Sigmoid colon (tissue), 7 donors: ENCODE measurements around the gene PLA2G4F. TPM values are rescaled to one million over a fixed set of nuclear protein-coding genes. Genes with fewer than 3 reads are reported as not detected.

ENCODE experiments used
- DNase-seq: peaks from one replicate; pipeline ENCODE4 v3.0.0-alpha.2; 2019
- H3K27ac ChIP-seq, 4 donors: fragments of 200-600 bp; sonication (generic); one replicate each; pipeline ENCODE4 v1.5.1; 2016 to 2019; ENCODE audit warnings: mild to moderate bottlenecking in 1 of 4
- H3K27me3 ChIP-seq, 3 donors: fragments of 200-600 bp; sonication (generic); one replicate each; pipeline ENCODE4 v1.5.1; 2019; ENCODE audit warnings: mild to moderate bottlenecking in 1 of 3
- H3K36me3 ChIP-seq, 4 donors: fragments of 200-600 bp; sonication (generic); one replicate each; pipeline ENCODE4 v1.5.1; 2016 to 2019
- H3K4me1 ChIP-seq, 4 donors: fragments of 200-600 bp; sonication (generic); one replicate each; pipeline ENCODE4 v1.5.1; 2017 to 2019
- H3K4me3 ChIP-seq, 4 donors: fragments of 200-600 bp; sonication (generic); one replicate each; pipeline ENCODE4 v1.5.1; 2017 to 2019; ENCODE audit warnings: mild to moderate bottlenecking in 2 of 4, moderate library complexity in 1 of 4
- H3K9me3 ChIP-seq, 4 donors: fragments of 200-600 bp in 3 of 4; sonication (generic) in 3 of 4; one replicate each; pipeline versions ENCODE4 v1.5.1 to v1.6.1; 2013 to 2019
- EP300 ChIP-seq, 4 donors: sonication (generic); formaldehyde crosslinking; IDR thresholded peaks; one replicate each; pipeline ENCODE4 v1.6.1; 2017; ENCODE audit warnings: antibody characterized with exemption in 4 of 4
- POLR2A ChIP-seq, 2 donors: fragments of 450-650 bp; IDR thresholded peaks; one replicate each; pipeline ENCODE4 v1.6.1; 2016; ENCODE audit warnings: antibody characterized with exemption in 2 of 2, mild to moderate bottlenecking in 2 of 2, moderate library complexity in 2 of 2
- POLR2AphosphoS5 ChIP-seq, 4 donors: sonication (generic); formaldehyde crosslinking; IDR thresholded peaks; one replicate each; pipeline ENCODE4 v1.6.1; 2017; ENCODE audit warnings: antibody characterized with exemption in 4 of 4
- WGBS, 2 donors: extraction: QIAGEN DNeasy Blood & Tissue Kit; methylation state at CpG; one replicate each; pipeline ENCODE4 v1.1.7; 2013; 5-methylcytosine and 5-hydroxymethylcytosine counted together
- intact Hi-C: fragments of 100-400 bp; cut with DNase I; formaldehyde crosslinking; loops from one replicate; pipeline ENCODE4 v1.15.1; 2023
- polyA plus RNA-seq, 3 donors: library from polyadenylated mRNA; stranded (reverse); fragments of 200-250 nt; gene quantifications; one replicate each; pipeline ENCODE4 v1.2.3, GENCODE V29; 2013
- total RNA-seq, 4 donors: library from RNA; depleted of rRNA; stranded (reverse); fragments of >200 nt; gene quantifications; one replicate each; pipeline ENCODE4 v1.1.0, GENCODE V29; 2016
- TF ChIP-seq, protein P1 (sequence below), 4 experiments: fragments of 450-650 bp in 3 of 4; fragments of 200-600 bp in 1 of 4; IDR thresholded peaks; one replicate each; pipeline ENCODE4 v1.5.1; 2016 to 2019; ENCODE audit warnings: antibody characterized with exemption in 4 of 4, mild to moderate bottlenecking in 3 of 4, moderate library complexity in 2 of 4
- donor health status: healthy with polysubstance abuse.
- donor health status: Bipolar disorder and iron deficiency.
- donor health status: healthy.

Gene PLA2G4F
- total and polyA plus RNA-seq, 7 donors, result under 0.01 to 28.8 (median 7.2) TPM; not detected in 2

DNA sequence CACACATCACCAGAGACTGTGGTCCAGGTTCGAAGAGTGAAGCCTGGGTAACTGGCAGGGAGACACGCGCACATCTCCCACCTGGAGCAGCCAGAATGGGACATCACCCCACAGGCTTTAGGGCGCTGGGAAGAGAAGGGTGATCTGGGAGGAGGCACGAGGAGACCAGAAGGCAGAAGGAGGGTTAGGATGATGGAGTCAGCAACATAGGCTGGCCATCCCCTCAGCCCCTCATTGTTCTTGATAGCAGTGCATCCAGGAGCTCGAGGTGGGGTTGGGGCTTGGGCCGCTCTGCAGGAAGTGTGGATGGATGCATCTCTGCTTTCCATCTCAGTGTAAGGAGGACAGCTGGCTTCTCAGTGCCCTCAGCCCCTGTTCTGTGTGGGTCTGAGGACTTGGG, 15.2 kb downstream of the PLA2G4F start:
- intact Hi-C loops, result no loop called here
- Histone ChIP-seq H3K27ac (no peak overlapping the region), H3K4me3 (no peak overlapping the region), H3K9me3 (no peaks in the 10 kb centered on the region), H3K27me3 (no peaks in the 10 kb centered on the region), H3K4me1 (no peaks in the 10 kb centered on the region), H3K36me3 (no peaks in the 10 kb centered on the region)
- WGBS, 2 donors, result 92 to 95% methylated on average over 7 of the region's 7 CpGs
- TF ChIP-seq EP300 (IDR thresholded peaks at IDR 0.05), result no peak
- TF ChIP-seq, protein P1, sequence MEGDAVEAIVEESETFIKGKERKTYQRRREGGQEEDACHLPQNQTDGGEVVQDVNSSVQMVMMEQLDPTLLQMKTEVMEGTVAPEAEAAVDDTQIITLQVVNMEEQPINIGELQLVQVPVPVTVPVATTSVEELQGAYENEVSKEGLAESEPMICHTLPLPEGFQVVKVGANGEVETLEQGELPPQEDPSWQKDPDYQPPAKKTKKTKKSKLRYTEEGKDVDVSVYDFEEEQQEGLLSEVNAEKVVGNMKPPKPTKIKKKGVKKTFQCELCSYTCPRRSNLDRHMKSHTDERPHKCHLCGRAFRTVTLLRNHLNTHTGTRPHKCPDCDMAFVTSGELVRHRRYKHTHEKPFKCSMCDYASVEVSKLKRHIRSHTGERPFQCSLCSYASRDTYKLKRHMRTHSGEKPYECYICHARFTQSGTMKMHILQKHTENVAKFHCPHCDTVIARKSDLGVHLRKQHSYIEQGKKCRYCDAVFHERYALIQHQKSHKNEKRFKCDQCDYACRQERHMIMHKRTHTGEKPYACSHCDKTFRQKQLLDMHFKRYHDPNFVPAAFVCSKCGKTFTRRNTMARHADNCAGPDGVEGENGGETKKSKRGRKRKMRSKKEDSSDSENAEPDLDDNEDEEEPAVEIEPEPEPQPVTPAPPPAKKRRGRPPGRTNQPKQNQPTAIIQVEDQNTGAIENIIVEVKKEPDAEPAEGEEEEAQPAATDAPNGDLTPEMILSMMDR (IDR thresholded peaks at IDR 0.05), result no peak
- no peak for TF ChIP-seq POLR2A (IDR thresholded peaks at IDR 0.05)
- TF ChIP-seq POLR2AphosphoS5 (IDR thresholded peaks at IDR 0.05), result no peak
- DNase-seq, result peak; percentile 57

DNA sequence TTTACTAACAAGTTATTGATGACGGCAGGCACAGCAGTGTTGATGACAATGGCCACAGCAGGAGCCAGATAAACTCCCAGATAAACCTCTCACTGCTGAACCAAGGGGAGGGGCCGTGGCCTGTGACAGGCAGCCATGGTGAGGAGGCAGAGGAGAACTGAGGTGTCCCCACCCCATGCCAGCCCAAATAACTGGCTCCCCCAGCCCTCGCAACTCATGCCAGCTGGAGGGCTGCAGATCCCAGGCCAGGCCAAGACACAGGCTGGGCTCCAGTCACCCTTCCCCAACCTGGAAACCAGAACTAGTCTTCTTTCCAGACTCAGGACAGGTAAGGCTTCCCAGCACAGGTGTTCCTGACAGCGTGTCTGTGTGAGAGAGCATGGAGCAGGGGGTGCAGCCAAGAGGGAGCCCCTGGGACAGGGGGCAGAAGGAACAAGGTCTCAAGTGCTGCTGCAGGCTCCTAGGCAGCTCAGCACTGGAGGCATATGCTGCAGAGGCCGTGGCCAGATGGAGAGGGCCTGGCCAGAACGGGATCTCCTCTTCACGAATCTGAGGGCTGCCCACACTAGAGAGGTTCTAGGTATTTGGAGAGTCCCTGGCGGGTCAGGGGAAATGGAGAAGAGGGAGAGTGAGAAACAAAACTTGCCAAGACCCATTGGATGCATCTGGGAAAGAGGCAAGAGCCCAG, 15.9 kb downstream of the PLA2G4F start:
- intact Hi-C loops, result no loop called here
- 89 to 90% methylated on average over 8 of the region's 8 CpGs for WGBS, 2 donors
- DNase-seq, result peak; percentile 36

DNA sequence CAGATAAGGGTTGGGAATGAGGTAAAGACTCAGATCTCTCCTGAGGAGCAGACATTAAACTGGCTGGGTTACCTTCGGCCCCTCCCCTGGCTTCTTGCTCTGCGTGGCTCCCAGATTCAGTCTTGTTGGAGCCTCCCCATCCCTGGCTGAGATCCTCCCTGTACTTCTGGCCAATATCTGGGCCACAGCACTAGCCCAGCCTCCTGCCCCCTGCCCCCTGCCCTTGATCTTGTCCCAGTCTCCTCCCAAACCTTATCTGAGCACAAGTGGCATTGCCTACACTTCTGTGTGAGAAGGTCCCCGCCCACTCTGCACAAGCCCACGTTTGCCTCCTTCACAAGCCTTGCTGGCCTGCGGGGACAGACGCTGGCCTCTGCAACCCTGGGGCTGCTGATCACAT, 16.8 kb downstream of the PLA2G4F start:
- Histone ChIP-seq H3K9me3 (no peaks in the 10 kb centered on the region), H3K4me1 (no peaks in the 10 kb centered on the region), H3K4me3 (no peak overlapping the region), H3K27ac (no peak overlapping the region), H3K36me3 (no peaks in the 10 kb centered on the region), H3K27me3 (no peaks in the 10 kb centered on the region)
- intact Hi-C loops, result loop anchor here (2.0 kb wide), 1 partner anchor 151 kb away; no protein-coding TSS in a partner anchor
- DNase-seq, result peak; percentile 46
- 63 to 81% methylated on average over 6 of the region's 6 CpGs for WGBS, 2 donors
- TF ChIP-seq, protein P1 (IDR thresholded peaks at IDR 0.05), result no peak
- TF ChIP-seq EP300 (IDR thresholded peaks at IDR 0.05) (no peak), POLR2AphosphoS5 (IDR thresholded peaks at IDR 0.05) (no peak), POLR2A (IDR thresholded peaks at IDR 0.05) (no peak)

More for the DNA sequence above, 15.9 kb downstream of the PLA2G4F start:
- Histone ChIP-seq H3K27me3 (no peaks in the 10 kb centered on the region), H3K4me3 (no peak overlapping the region), H3K27ac (no peak overlapping the region), H3K36me3 (no peaks in the 10 kb centered on the region), H3K4me1 (no peaks in the 10 kb centered on the region), H3K9me3 (no peaks in the 10 kb centered on the region)
- TF ChIP-seq POLR2A (IDR thresholded peaks at IDR 0.05) (no peak), POLR2AphosphoS5 (IDR thresholded peaks at IDR 0.05) (no peak), EP300 (IDR thresholded peaks at IDR 0.05) (no peak)
- TF ChIP-seq, protein P1 (IDR thresholded peaks at IDR 0.05), result no peak

DNA sequence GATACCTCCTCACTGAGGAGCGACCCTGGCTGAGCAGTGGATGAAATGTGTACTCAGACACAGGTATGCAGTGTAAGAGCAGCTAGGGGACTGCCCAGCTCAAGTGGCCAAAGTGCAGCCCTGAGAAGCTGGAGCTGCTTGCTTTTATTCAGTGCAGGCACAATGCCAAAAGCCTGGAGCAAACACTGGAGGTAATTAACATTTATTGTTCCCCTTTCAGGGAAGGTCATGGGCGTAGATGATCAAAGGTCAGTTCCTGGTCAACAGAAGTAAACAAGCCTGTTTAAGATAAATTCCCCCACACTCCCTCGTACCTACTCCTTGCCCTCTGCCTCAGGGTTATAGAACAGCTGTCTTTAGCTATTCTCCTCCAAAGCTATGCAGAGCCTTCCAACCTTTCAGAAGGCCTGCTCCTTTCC, 17.5 kb downstream of the PLA2G4F start:
- intact Hi-C loops, result loop anchor here (2.0 kb wide), 1 partner anchor 150 kb away; no protein-coding TSS in a partner anchor
- WGBS, 2 donors, result 8 to 66% methylated on average over 3 of the region's 3 CpGs

More for the DNA sequence above, 17.5 kb downstream of the PLA2G4F start:
- H3K36me3 ChIP-seq, result no peaks in the 10 kb centered on the region
- no peaks in the 10 kb centered on the region for H3K4me1 ChIP-seq
- no peaks in the 10 kb centered on the region for H3K27me3 ChIP-seq
- no peaks in the 10 kb centered on the region for H3K9me3 ChIP-seq
- DNase-seq, result peak; percentile 30
- TF ChIP-seq EP300 (IDR thresholded peaks at IDR 0.05) (no peak), POLR2AphosphoS5 (IDR thresholded peaks at IDR 0.05) (no peak), POLR2A (IDR thresholded peaks at IDR 0.05) (no peak)
- TF ChIP-seq, protein P1 (IDR thresholded peaks at IDR 0.05), result no peak
- H3K4me3 ChIP-seq, result no peak overlapping the region
- H3K27ac ChIP-seq, result no peak overlapping the region
